ENCODE measurements around the gene CD28.

The CD28 gene

DNA sequence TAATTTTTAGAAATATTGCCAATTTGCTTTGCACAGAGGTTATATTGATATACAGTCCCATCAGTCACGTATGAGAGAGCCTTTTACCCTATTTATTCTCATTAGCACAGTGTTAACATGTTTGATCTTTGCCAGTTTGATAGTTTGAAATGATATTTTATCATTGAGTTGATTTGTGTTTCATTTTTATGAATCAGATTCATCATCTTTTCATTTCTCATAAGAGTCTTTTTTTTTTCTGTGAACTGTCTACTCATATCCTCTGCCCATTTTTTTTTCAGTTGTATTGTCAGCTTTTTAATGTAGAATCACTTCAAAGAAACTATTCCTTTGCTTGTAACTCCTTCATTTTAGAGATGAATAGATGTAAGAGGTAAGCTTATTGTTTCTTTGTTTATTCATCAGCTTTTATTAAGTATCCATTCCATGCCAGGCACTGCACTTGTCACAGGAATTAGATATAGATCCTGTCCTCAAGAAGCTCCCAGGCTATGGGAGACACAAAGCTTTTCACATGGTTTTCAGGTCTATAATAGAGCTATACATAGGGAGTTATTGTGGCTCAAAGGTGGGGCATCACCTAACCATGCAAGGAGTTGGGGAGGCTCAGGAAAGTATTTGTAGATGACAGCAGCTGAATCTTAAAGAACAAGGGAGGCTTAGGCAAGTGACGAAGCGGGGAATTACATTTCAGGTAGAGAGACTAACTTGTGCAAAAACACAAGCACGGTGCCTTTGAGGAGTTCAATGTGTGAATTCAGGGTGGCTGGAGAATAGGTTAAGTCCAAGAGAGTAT lies 42.1 kb downstream of the CD28 start:
- TF ChIP-seq, protein P1, sequence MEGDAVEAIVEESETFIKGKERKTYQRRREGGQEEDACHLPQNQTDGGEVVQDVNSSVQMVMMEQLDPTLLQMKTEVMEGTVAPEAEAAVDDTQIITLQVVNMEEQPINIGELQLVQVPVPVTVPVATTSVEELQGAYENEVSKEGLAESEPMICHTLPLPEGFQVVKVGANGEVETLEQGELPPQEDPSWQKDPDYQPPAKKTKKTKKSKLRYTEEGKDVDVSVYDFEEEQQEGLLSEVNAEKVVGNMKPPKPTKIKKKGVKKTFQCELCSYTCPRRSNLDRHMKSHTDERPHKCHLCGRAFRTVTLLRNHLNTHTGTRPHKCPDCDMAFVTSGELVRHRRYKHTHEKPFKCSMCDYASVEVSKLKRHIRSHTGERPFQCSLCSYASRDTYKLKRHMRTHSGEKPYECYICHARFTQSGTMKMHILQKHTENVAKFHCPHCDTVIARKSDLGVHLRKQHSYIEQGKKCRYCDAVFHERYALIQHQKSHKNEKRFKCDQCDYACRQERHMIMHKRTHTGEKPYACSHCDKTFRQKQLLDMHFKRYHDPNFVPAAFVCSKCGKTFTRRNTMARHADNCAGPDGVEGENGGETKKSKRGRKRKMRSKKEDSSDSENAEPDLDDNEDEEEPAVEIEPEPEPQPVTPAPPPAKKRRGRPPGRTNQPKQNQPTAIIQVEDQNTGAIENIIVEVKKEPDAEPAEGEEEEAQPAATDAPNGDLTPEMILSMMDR (IDR thresholded peaks at IDR 0.05; ENCODE audit: borderline replicate concordance, control extremely low read depth, extremely low read depth, insufficient read depth, missing control alignments), result no peak
- in situ Hi-C loops (cut with MboI; ENCODE audit: low sequenced_read_pairs, unreplicated experiment), result no loop called here

DNA sequence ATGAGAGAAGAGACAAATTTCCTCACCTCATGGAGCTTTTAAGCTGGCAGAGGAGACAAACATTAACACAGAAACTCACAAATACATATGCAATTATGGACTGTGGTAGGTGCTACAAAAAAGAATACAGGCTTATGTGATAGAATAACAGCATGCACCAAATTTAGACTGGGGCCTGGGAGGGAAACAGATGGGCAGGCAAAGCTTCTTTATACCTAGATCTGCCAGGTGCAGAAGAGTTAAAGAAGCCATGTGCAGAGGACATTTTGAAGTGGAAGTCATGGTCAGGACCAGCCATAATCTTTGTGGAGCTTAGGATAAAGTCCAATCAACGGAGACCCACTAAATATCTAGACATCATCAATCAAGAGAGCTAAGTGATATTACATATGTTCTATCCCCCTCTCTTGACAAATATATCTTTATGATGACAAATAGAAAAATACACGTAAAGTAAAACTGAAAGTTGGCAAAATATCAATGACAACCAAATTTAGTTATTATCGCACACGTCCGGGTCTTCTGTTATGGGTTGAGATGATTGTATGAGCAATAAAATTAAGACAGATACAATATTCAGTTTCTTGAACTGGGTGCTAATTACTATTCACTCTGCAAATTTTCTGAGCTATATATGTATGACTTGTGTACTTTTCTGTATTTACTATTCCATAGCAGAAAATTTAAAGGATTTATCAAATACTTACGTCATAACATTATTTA lies 44.1 kb downstream of the CD28 start:
- DNase-seq (ENCODE audit: low spot score), result no peak
- in situ Hi-C loops (cut with MboI; ENCODE audit: low sequenced_read_pairs, unreplicated experiment), result no loop called here
- TF ChIP-seq, protein P1 (IDR thresholded peaks at IDR 0.05; ENCODE audit: borderline replicate concordance, control extremely low read depth, extremely low read depth, insufficient read depth, missing control alignments), result no peak

More for the DNA sequence above, 42.1 kb downstream of the CD28 start:
- DNase-seq (ENCODE audit: low spot score), result no peak

DNA sequence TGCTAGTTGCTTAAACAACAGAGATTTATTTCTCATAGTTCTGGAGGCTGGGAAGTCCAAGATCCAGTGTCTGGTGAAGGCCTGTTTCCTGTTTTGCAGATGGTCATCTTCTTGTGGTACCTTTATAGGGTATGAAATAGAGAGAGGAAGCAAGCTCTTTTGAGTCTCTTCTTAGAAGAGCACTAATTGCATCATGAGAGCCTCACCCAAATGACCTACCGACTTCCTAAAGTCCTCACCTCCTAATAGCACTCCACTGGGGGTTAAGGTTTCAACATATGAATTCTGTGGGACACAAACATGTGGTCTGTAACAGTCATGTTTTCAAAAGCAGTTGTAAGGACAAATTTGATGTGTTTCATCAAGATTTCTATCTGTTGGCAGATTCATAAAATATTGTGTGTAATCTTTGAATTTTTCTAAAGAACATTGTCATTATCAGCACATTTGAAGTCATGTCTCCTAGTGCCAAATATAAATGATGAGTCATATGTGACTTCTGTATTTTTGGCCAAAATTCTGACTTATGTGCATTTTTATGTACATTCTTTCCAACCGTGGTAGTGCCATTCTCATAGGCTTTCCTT lies 45.3 kb downstream of the CD28 start:
- in situ Hi-C loops (cut with MboI; ENCODE audit: low sequenced_read_pairs, unreplicated experiment), result no loop called here
- TF ChIP-seq, protein P1 (IDR thresholded peaks at IDR 0.05; ENCODE audit: borderline replicate concordance, control extremely low read depth, extremely low read depth, insufficient read depth, missing control alignments), result no peak
- no peak for DNase-seq (ENCODE audit: low spot score)

DNA sequence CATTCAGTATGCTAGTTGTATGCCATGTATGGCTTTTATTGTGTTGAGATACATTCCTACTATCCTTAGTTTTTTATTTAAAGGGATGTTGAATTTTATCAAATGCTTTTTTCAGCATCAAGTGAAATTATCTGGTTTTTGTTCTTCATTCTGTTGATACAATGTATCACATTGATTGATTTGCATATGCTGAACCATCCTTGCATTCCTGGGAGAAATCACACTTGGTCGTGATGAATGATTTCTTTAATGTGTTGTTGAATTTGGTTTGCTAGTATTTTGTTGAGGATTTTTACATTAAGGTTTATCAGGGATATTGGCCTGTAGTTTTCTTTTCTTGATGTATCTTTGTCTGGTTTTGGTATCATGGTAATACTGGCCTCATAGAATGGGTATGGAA lies 49.7 kb downstream of the CD28 start:
- in situ Hi-C loops (cut with MboI; ENCODE audit: low sequenced_read_pairs, unreplicated experiment), result no loop called here
- TF ChIP-seq, protein P1 (IDR thresholded peaks at IDR 0.05; ENCODE audit: borderline replicate concordance, control extremely low read depth, extremely low read depth, insufficient read depth, missing control alignments), result no peak
- no peak for DNase-seq (ENCODE audit: low spot score)

DNA sequence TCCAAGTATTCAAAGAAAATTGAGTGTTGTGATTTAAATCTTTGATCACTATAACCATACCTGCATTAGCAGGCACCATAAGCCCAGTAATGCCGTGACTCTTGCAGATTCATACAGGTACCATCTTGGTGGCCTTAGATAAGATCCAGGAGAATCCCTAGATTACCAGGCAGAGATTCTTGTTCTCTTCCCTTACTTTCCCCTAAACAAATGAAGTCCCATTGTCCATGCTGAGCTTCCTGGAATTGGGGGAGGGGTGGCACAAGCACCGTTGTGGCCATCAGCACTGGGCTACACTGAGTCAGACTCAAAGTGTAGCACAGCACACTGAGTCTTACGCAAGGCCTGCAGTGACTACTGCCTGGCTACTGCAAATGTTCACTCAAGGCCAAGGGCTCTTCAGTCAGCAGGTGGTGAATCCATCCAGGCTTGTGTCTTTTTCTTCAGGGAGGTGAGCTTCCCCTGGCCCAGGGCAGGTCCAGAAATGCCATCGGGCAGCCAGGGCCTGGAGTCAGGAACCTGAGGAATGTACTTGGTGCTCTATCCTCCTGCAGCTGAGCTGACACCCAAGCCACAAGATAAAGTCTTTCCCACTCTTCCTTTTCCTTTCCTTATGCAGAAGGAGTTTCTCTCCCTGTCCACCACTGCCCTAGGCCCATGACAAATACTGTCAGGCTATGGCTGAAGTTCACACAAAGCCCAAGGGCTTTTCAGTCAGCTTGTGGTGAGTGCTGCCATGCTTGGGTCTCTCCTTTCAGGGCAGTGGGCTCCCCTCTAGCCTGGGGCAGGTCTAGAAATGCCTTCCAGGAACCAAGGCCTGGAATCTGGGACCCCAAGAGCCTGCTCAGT lies 52.6 kb downstream of the CD28 start:
- no peak for DNase-seq (ENCODE audit: low spot score)
- in situ Hi-C loops (cut with MboI; ENCODE audit: low sequenced_read_pairs, unreplicated experiment), result no loop called here
- TF ChIP-seq, protein P1 (IDR thresholded peaks at IDR 0.05; ENCODE audit: borderline replicate concordance, control extremely low read depth, extremely low read depth, insufficient read depth, missing control alignments), result no peak

Measured in GM13976 (cell line).